ENCODE results near the gene GLUL.

DNA sequence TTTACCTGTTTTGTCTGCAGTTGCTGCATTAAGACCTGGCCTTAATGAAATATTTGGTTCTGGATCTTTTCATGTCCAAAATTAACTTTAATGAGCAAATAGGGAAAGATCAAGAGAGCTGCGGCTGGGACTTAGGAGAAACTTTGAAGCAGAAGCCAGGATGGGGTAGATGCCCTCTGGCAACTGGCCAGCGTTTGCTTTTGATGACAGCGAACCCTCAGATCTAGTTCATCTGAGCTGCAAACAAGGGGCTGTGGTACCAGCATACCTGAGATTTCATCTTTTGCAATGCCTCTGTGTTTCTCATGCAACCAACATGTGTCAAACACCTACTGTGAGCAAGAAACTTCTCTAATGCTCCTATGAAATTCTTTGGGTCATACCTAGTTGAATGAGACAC lies 21.9 kb upstream of the GLUL start:
- no peak for TF ChIP-seq EZH2 (IDR thresholded peaks at IDR 0.05; ENCODE audit: borderline replicate concordance, insufficient read depth, low read depth, low read length, poor library complexity, severe bottlenecking)
- TF ChIP-seq, protein P1, sequence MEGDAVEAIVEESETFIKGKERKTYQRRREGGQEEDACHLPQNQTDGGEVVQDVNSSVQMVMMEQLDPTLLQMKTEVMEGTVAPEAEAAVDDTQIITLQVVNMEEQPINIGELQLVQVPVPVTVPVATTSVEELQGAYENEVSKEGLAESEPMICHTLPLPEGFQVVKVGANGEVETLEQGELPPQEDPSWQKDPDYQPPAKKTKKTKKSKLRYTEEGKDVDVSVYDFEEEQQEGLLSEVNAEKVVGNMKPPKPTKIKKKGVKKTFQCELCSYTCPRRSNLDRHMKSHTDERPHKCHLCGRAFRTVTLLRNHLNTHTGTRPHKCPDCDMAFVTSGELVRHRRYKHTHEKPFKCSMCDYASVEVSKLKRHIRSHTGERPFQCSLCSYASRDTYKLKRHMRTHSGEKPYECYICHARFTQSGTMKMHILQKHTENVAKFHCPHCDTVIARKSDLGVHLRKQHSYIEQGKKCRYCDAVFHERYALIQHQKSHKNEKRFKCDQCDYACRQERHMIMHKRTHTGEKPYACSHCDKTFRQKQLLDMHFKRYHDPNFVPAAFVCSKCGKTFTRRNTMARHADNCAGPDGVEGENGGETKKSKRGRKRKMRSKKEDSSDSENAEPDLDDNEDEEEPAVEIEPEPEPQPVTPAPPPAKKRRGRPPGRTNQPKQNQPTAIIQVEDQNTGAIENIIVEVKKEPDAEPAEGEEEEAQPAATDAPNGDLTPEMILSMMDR (IDR thresholded peaks at IDR 0.05) = no peak

Measured in B cell (primary cell).